ENCODE results near the gene HECW1.

DNA sequence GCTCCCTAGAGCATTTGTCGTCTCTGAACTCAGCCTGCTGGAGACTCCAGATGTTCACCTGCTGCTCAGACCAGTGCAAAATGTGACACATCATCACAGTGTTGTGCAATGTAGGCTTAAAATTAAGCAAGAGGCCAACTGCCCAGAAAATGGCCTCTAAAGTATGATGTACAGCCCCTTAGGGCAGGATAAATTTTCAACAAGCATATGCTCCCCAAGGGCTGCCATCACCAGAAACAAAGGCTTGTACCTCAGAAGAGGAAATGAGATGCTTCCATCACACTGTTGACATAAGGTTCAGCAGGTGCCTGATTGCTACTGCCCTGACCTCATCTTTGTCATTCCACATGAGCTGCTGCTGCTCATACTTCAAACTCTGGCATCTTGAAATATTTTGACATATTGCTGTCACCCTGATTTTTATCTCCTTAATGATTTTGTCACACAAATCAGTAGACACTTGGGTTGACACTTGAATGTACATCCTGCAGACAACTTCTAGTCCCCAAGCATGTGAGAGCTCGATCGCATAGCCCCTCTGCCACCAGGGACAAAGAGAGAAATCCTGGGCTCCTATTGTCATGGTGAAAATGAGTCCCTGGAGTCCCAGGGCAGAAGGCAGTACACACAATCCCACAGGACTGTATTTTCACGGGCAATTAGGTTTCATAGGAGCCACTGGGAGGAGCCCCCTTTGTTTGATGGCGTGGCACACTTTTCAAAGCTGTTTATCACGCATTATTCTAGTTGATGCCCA, 250.8 kb downstream of the HECW1 start:
- TF ChIP-seq EZH2 (IDR thresholded peaks at IDR 0.05), result no peak
- TF ChIP-seq POLR2AphosphoS5 (IDR thresholded peaks at IDR 0.05; ENCODE audit: borderline replicate concordance, low read depth, low read length), result no peak

Data from SK-N-MC (cell line).